Cortex of kidney (tissue), 1 donor: ENCODE measurements around the gene RGS7.

Experiments
- DNase-seq: peaks from one replicate; lab custom pipeline; 2025; lab: John Stamatoyannopoulos, UW

The RGS7 gene

DNA sequence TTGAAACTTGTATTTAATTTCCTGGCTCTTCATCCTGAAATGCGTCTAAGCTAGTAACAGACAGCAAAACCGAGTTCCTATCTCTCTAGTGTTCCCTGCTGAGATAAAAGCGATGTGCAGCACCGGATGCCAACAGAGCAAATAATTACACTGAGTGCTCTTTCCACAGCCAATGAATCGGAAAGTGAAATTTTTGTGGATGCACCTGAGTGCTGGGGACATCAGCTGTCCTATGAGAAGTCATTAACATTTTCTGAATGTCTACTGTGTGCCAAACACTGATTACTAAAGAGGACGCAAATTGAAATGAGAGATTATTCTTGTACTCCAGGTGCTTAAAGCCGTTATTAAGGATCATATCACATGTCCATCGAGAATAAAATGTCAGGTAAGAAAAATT is 278.0 kb downstream of the RGS7 start:
- no peak for DNase-seq

- no peak for DNase-seq
Measured at GRCh38 chr1:241077386-241078147, 279.4 kb downstream of the RGS7 start.

DNA sequence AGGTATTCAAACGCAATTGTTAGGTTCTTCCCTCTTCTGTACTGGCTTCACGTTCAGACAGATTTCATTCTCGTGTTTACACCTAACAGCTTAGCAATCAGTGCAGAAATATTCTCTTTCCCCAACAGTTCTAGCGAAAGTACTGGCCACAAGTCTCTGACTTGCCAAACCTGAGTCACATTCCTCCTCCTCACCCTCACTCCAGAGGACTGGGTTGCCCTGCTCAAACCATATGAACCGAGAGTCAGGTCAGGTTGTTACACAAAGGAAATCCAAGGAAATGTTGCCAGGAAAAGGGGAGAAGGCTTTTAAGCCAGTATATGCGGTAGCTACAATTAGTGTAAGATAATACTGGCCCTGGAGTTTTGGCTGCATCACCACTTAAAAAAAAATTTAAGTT is 282.5 kb downstream of the RGS7 start:
- DNase-seq = no peak

GRCh38 chr1:241068359-241068758 is 288.6 kb downstream of the RGS7 start:
- no peak for DNase-seq

DNA sequence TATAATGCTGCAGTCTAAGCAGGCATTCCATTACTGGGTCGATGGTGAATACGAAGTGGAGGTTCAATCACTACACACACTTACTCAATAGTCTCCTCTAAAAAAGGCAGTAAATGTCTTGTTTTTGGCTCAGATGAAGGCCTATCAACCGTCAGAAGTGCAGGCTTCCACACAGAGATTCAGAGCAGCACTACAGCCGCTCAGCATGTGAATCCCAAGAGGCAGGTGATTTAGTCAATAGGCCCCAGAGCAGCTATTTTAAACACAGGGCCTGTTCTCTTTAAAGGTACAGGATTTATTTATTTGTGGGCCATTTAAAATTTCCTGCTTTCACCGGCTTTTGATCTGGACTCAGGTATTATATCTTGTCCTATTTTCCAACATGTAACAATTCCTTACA is 293.7 kb downstream of the RGS7 start:
- no peak for DNase-seq

- DNase-seq = no peak
Measured at GRCh38 chr1:241061062-241061461, 295.9 kb downstream of the RGS7 start.

DNA sequence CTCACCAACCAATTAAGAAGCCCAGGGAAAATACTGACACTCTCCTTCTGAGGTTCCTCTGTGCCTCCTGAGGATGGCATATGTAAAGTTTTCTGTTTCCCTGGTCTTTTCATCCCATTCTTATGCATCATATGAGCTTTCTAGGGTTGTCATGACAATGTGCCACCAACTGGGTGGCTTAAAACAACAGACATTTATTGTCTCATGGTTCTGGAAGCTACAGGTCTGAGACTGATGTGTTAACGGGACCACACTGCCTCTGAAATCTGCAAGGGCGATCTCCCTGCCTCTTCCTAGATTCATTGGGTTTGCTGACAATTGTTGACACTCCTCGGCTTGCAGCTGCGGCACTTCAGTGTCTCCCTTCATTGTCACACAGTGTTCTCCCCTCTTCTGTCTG is 308.4 kb downstream of the RGS7 start:
- no peak for DNase-seq

- no peak for DNase-seq
Measured at GRCh38 chr1:241045659-241046058, 311.3 kb downstream of the RGS7 start.

- no peak for DNase-seq
Measured at GRCh38 chr1:241034203-241034936, 322.6 kb downstream of the RGS7 start.

GRCh38 chr1:241024834-241025233 is 332.2 kb downstream of the RGS7 start:
- DNase-seq = no peak

- DNase-seq = no peak
Measured at GRCh38 chr1:241022366-241022765, 334.6 kb downstream of the RGS7 start.

GRCh38 chr1:241020851-241021697 is 335.9 kb downstream of the RGS7 start:
- no peak for DNase-seq

GRCh38 chr1:241012708-241013340 is 344.2 kb downstream of the RGS7 start:
- DNase-seq = no peak

DNA sequence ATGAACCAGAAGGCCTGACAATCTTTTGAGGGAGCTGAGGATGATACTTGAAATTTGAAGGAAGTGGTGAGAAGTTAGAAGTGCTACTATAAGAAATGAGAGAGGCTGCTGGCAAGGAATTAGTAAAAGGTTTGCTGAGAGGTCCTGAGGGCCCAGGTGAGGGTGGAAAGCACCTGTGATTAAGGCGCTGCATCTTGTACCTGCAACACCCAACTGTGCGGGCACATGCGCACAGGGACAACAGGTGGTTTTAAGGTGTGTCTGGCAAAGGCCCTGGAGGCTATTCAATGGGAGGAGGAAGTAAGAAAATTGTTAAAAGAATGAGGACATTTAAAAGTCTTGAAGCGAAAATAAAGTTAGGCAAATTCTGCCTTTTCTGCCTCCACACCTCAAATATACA is 349.3 kb downstream of the RGS7 start:
- no peak for DNase-seq

- DNase-seq = no peak
Measured at GRCh38 chr1:240999826-241000225, 357.2 kb downstream of the RGS7 start.

GRCh38 chr1:240998441-240999015 is 358.5 kb downstream of the RGS7 start:
- no peak for DNase-seq

GRCh38 chr1:240998024-240998423 is 359.0 kb downstream of the RGS7 start:
- no peak for DNase-seq

DNA sequence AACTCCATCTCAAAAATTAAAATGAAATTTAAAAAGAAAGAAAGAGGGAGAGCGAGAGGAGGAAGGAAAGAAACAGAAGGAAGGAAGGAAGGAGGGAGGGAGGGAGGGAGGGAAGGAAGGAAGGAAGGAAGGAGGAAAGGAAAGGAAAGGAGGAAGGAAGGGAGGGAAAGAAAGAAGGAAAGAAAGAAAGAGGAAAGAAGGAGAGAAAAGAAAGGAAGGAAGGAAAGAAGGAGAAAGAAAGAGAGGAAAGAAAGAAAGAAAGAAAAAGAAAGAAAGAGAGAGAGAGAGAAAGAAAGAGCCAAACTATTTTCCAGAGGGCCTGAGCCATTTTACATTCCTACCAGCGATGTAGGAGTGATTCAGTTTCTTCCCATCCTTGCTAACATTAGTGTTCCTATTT is 364.0 kb downstream of the RGS7 start:
- no peak for DNase-seq

DNA sequence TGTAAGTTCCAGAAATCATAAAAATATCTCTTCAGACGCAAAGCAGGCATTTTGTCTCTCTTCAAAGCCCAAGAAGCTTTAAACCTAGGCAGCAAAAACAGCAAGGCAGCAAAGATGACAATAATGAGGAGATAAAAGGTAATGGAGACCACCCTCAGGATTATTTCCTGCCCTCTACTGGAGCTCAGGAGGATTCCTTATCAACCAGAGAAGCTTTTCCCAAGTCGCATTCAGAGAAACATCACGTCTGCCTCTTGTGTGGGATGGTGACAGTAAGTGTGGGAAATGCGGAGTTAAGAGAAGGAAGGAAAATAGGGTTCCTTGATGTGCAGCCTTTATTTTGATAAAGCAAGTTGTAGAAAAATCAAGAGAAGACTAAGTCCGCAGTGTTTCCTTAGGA is 365.8 kb downstream of the RGS7 start:
- no peak for DNase-seq

- no peak for DNase-seq
Measured at GRCh38 chr1:240987928-240988327, 369.1 kb downstream of the RGS7 start.

- DNase-seq = no peak
Measured at GRCh38 chr1:240985081-240985480, 371.9 kb downstream of the RGS7 start.

- no peak for DNase-seq
Measured at GRCh38 chr1:240980342-240980741, 376.7 kb downstream of the RGS7 start.
